Measurements from ENCODE around the gene FAAP20.

The FAAP20 gene

DNA sequence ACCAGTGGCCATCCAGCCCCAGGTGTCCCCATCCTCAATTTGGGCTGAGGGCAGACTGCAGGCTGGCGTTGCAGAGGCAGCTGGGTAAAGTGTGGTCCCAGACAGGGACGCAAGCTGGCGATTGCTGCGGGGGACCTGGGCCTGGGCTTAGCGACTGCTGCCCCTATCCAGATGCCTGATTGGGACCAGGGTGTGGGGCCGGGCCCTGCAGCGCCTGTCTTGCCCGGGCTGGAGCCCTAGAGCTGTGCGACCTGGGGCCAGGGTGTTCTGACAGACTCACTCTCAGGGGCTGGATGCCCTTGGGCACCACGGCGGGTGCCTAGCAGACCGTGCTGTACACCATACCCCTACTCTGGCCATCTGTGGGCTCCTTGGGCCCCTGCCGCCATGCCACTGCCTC is 16.2 kb upstream of the FAAP20 start:
- peaks cover 6% of the 10 kb centered on the region for H3K4me1 ChIP-seq
- no peak overlapping the region for H2AFZ ChIP-seq
- no peaks in the 10 kb centered on the region for H3K27me3 ChIP-seq (ENCODE audit: control insufficient read depth, insufficient read depth, low read length)
- no peaks in the 10 kb centered on the region for H3K79me2 ChIP-seq
- no peaks in the 10 kb centered on the region for H3K9me3 ChIP-seq (ENCODE audit: control insufficient read depth, low read length)
- no peak overlapping the region for H3K4me2 ChIP-seq (ENCODE audit: low read length)
- no peak overlapping the region for H3K4me3 ChIP-seq (ENCODE audit: low read depth, low read length)
- H3K36me3 ChIP-seq (ENCODE audit: control insufficient read depth, insufficient read depth, low read length) = no peaks in the 10 kb centered on the region
- H3K27ac ChIP-seq = no peak overlapping the region
- H3K9ac ChIP-seq = no peak overlapping the region
- TF ChIP-seq, protein P1, sequence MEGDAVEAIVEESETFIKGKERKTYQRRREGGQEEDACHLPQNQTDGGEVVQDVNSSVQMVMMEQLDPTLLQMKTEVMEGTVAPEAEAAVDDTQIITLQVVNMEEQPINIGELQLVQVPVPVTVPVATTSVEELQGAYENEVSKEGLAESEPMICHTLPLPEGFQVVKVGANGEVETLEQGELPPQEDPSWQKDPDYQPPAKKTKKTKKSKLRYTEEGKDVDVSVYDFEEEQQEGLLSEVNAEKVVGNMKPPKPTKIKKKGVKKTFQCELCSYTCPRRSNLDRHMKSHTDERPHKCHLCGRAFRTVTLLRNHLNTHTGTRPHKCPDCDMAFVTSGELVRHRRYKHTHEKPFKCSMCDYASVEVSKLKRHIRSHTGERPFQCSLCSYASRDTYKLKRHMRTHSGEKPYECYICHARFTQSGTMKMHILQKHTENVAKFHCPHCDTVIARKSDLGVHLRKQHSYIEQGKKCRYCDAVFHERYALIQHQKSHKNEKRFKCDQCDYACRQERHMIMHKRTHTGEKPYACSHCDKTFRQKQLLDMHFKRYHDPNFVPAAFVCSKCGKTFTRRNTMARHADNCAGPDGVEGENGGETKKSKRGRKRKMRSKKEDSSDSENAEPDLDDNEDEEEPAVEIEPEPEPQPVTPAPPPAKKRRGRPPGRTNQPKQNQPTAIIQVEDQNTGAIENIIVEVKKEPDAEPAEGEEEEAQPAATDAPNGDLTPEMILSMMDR (IDR thresholded peaks at IDR 0.05) = no peak

DNA sequence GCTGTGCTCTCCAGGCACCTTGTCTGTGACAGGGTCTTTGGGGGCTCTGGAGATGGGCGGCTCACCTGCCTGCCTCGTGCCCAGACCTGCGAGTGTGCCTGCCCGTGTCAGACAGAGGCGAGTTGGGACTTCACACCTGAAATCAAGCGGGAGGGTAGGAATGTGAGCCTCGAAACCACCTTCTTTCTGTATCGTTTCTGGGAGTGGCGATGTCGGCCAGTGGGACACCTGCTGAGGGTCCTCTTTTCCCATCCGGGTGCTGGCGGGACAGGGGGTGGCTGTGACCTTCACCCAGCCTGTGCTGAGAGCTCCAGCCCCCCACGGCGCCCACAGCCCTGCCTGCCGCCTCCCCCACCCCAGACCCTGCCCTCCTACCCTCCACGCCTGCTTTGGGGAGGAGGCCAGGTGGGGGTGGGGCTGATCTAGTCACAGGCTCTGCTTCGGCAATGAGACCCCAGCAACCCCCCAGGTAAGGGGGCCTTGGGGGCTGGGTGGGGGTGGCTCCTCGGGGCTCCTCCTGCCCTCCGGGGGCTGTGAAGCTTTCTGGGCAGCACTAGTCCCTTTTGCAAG is 15.6 kb upstream of the FAAP20 start:
- Histone ChIP-seq H3K4me3 (ENCODE audit: low read depth, low read length) (no peak overlapping the region), H2AFZ (no peak overlapping the region), H3K79me2 (no peaks in the 10 kb centered on the region), H3K36me3 (ENCODE audit: control insufficient read depth, insufficient read depth, low read length) (no peaks in the 10 kb centered on the region), H3K4me2 (ENCODE audit: low read length) (no peak overlapping the region), H3K27me3 (ENCODE audit: control insufficient read depth, insufficient read depth, low read length) (no peaks in the 10 kb centered on the region), H3K4me1 (peaks cover 6% of the 10 kb centered on the region), H3K27ac (no peak overlapping the region), H3K9me3 (ENCODE audit: control insufficient read depth, low read length) (no peaks in the 10 kb centered on the region), H3K9ac (no peak overlapping the region)
- TF ChIP-seq, protein P1 (IDR thresholded peaks at IDR 0.05) = no peak

DNA sequence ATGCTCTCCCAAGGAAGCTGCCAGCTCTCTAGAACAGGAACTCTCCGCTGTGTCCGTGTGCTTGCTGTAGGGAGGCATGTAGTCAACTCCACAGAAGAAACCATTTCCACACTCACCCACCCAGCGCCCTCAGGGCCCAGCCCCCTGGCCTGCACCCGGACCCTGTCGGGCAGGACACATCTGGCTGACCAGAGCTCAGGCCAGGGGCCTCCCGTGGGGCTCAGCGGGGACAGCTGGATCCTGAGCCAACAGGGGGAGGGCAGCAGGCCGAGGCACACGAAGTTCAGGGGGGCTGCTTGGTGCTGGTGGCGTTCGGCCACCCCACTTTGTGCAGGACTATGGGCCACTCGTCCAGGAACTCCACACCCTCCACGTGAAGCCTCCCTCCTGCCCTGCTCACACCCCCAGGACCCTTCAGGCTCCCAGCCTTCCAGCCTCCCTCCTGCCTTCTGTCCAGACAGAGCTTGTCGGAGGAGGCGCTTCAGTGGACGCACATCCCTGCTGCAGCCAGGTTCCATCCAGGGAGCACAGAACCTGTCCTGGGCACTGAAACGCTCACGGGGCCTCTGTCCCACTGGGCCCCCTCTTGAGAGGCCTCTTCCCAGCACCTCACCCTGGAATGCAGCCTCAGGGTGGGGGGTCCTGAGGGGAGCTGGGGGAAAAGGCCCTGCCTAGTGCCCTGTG is 15.0 kb upstream of the FAAP20 start:
- H2AFZ ChIP-seq = no peak overlapping the region
- H3K4me2 ChIP-seq (ENCODE audit: low read length) = no peak overlapping the region
- no peaks in the 10 kb centered on the region for H3K27me3 ChIP-seq (ENCODE audit: control insufficient read depth, insufficient read depth, low read length)
- TF ChIP-seq, protein P1 (IDR thresholded peaks at IDR 0.05) = no peak
- H3K9me3 ChIP-seq (ENCODE audit: control insufficient read depth, low read length) = no peaks in the 10 kb centered on the region
- no peaks in the 10 kb centered on the region for H3K79me2 ChIP-seq
- no peak overlapping the region for H3K4me3 ChIP-seq (ENCODE audit: low read depth, low read length)
- peaks cover 6% of the 10 kb centered on the region for H3K4me1 ChIP-seq
- H3K27ac ChIP-seq = no peak overlapping the region
- no peaks in the 10 kb centered on the region for H3K36me3 ChIP-seq (ENCODE audit: control insufficient read depth, insufficient read depth, low read length)
- H3K9ac ChIP-seq = no peak overlapping the region

DNA sequence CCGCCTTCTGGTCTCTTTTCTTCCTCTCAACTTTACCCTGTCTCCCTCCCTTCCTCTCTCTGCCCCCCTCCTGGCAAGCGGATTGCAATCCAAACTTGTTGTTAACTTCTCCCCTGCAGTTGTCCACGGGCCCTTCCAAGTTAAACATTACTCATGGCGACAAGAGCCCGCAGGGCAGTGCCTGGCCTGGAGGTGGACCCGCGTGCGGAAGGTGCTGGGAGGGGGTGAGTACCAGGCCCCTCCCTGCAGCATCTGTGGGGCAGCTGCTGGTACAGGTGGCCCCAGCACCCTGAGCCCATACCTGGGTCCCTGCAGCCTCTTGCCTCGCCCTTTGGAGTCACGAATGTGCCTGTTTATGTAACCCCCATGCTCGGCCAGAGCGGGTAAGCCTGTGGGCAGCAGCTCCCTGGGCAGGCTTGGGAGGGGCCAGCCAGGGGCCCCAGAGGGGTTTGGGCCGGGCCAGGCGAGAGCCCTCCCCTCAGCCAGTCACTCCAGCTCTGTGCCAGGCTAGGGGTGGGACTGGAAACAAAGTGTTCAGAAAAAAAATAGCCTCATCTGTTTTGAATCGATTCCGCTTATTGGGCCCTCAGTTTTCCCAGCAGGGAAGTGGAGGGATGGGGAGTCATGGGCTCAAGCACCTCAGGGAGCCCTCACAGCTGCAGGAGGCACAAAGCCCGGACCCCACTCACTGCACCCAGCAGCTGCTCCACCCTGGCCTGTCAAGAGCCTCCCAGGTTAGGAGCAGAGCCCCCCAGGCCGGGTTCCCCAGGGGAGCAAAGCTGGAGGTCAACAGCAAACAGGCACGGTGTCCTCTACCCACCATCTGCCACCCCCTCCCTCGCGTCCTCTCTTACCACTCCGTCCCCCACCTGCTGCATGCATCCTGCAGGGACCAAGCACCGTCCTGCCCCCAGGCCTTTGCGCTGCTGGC is 14.0 kb upstream of the FAAP20 start:
- Histone ChIP-seq H3K27me3 (ENCODE audit: control insufficient read depth, insufficient read depth, low read length) (no peaks in the 10 kb centered on the region), H3K36me3 (ENCODE audit: control insufficient read depth, insufficient read depth, low read length) (no peaks in the 10 kb centered on the region), H2AFZ (no peak overlapping the region), H3K9ac (no peak overlapping the region), H3K27ac (no peak overlapping the region), H3K9me3 (ENCODE audit: control insufficient read depth, low read length) (no peaks in the 10 kb centered on the region), H3K4me1 (peaks cover 6% of the 10 kb centered on the region), H3K79me2 (no peaks in the 10 kb centered on the region), H3K4me3 (ENCODE audit: low read depth, low read length) (no peak overlapping the region), H3K4me2 (ENCODE audit: low read length) (no peak overlapping the region)
- TF ChIP-seq, protein P1 (IDR thresholded peaks at IDR 0.05) = no peak
